Activated gamma-delta T cell (primary cell): ENCODE data around the gene NHERF1.

Experiments
- DNase-seq: peaks from one replicate; lab custom pipeline; 2025; lab: John Stamatoyannopoulos, UW

The NHERF1 gene

GRCh38 chr17:74808714-74809430 is 60.4 kb downstream of the NHERF1 start:
- DNase-seq = no peak

GRCh38 chr17:74810699-74811485 is 62.5 kb downstream of the NHERF1 start:
- DNase-seq = no peak

- DNase-seq = no peak
Measured at GRCh38 chr17:74812109-74813009, 63.9 kb downstream of the NHERF1 start.

- DNase-seq = no peak
Measured at GRCh38 chr17:74814453-74814852, 66.0 kb downstream of the NHERF1 start.

GRCh38 chr17:74815067-74815466 is 66.6 kb downstream of the NHERF1 start:
- no peak for DNase-seq

- DNase-seq = no peak
Measured at GRCh38 chr17:74815550-74816370, 67.3 kb downstream of the NHERF1 start.

- DNase-seq = no peak
Measured at GRCh38 chr17:74816905-74817620, 68.6 kb downstream of the NHERF1 start.

GRCh38 chr17:74818291-74818938 is 70.0 kb downstream of the NHERF1 start:
- no peak for DNase-seq
